GM18508 (cell line): ENCODE measurements around the gene NEIL1.
"Not testable (repeated sequence)": the region's sequence is repeated elsewhere in the genome, so short reads cannot be mapped to it uniquely, and the experiment has no call there.

Experiments used
- ATAC-seq: cut with Tn5 transposase; IDR thresholded peaks from one replicate; pipeline ENCODE4 v1.9.1; 2021; ENCODE audit warnings: moderate number of reproducible peaks; ENCODE audit not compliant: insufficient read depth, unreplicated experiment

NEIL1 gene, protein sequence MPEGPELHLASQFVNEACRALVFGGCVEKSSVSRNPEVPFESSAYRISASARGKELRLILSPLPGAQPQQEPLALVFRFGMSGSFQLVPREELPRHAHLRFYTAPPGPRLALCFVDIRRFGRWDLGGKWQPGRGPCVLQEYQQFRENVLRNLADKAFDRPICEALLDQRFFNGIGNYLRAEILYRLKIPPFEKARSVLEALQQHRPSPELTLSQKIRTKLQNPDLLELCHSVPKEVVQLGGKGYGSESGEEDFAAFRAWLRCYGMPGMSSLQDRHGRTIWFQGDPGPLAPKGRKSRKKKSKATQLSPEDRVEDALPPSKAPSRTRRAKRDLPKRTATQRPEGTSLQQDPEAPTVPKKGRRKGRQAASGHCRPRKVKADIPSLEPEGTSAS

GRCh38 chr15:75346796-75347221 is at the start of gene NEIL1:
NEIL1 (plus strand) TSS chr15:75347039; CDS start chr15:75348906, 1,867 bp downstream.
- no peak for ATAC-seq

DNA sequence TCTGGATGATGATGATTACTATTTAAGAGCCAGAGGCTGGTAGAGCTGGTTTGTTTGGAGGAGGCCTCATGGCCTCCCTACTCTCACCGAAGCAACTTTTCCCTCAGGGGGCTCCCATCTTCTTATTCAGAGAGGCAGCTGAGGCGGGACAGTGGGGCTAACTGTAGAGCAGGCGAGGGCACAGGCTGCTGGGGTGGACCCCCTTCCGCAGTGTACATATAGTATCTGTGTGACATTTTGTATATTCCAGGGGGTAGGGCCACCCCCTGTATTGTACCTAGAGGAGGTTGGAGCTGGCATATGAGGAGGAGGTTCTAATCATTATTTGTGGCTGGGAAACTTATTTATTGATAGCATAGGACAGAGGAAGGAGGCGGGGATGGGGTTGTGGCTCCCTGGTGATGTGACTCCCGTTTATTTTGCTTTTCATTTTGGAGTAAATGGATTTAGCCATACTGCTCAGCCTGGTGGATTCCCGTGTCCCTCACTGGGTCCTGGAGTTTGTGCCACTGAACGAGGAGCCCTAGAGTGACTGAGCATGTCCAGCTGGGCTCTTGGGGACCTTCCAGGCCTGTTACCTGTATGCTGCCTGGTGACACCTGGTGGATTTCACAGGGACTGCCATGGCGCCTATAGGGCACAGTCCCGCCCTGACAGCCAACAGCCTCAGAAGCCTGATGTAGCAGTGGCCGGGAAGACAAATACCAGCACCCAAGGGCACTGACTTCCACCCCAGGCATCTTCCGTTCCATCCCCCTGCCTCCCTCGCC is 48.1 kb upstream of the NEIL1 start:
- not testable (repeated sequence) for ATAC-seq

DNA sequence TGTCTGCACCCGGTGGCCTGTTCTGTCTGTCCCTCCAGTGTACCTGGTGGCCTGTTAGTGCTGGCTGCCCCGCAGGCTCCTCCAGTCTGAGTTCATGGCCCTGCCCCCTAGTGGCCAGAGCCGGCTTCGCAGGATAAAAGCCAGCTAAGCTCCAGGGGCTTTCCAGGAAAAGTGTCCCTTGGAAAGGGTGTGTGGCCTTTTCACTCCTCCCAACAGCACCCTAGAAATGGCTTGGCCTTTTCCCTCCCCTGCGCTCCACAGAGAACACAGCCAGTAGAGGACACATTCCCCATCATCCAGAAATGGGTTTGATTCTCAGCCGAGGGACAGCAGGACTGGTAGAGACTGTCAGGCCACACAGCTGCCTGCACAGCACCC is 47.5 kb upstream of the NEIL1 start:
- not testable (repeated sequence) for ATAC-seq

DNA sequence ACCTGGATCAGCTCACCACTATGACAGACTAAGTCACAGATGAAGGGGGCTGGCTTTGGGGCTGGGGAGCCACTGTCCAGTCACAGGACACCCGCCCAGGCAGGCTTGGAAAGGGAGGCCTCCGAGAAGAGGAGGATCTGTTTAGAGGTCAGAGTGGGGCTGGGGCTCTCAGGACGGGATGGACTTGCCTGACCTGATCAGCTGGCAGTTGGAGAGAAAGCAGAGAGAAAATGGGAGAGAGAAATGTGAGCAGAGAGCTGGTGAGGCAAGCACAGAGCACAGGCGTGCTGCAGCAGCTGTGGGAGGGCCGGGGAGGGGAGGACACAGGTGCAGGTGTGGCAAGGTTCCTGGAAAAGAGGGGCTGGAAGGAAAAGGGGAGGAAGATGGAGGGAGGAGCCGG is 46.8 kb upstream of the NEIL1 start:
- ATAC-seq, result not testable (repeated sequence)

DNA sequence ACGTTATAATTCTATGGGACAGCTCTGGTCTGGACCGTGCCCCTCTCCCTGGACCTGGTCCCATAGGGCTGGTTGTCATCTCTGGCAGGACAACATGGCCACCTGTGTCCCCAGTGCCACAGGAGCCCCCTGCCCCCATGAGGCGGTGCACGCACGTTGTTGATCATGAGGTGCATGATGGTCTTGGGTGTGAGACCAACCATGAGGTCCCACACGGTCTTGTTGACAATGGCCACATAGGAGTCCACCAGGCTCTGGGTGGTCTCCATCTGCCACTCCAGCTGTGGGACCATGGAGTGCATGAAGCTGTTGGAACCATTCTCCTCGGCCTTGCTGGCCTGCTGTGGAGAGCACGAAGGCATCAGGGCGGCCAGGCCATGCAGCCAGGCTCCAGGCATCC is 44.5 kb upstream of the NEIL1 start:
- ATAC-seq, result no peak

GRCh38 chr15:75302753-75303152 is 44.1 kb upstream of the NEIL1 start:
- not testable (repeated sequence) for ATAC-seq

GRCh38 chr15:75306188-75306587 is 40.7 kb upstream of the NEIL1 start:
- ATAC-seq, result no peak

- no peak for ATAC-seq
These were observed 39.0 kb upstream of the NEIL1 start for GRCh38 chr15:75307778-75308390.

DNA sequence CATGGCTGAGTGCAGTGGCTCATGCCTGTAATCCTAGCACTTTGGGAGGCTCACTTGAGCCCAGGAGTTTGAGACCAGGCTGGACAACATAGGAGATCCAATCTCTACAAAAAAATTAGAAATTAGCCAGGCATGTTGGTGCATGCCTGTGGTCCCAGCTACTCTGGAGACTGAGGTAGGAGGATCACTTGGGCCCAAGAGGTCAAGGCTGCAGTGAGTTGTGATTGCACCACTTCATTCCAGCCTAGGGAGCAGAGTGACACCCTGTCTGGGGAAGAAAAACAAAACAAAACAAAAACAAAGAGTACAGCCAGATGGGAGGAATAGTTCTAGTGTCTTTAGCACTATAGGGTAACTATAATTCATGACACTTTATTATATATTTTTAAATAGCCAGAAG is 37.1 kb upstream of the NEIL1 start:
- ATAC-seq, result no peak

DNA sequence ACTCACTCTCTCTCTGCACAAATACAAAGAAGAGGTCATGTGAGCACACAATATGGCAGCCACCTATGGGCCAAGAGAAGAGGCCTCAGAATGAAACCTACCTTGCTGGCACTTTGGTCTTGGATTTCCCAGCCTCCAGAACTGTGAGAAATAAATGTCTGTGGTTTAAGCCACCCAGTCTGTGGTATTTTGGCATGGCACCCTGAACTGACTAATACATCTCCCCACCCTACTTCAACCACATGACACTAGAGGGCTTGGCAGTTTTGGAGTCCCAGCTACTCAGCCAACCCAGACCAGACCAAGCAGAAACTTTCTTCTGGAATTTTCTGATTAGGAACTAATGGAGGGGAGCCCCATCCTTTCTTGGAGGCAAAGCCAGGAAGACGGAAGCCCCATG is 34.3 kb upstream of the NEIL1 start:
- ATAC-seq, result not testable (repeated sequence)

GRCh38 chr15:75313116-75313845 is 33.6 kb upstream of the NEIL1 start:
- ATAC-seq, result no peak

GRCh38 chr15:75314552-75315290 is 32.1 kb upstream of the NEIL1 start:
- no peak for ATAC-seq

- not testable (repeated sequence) for ATAC-seq
These were observed 27.5 kb upstream of the NEIL1 start for GRCh38 chr15:75319231-75319897.

- no peak for ATAC-seq
These were observed 25.1 kb upstream of the NEIL1 start for GRCh38 chr15:75321711-75322110.

GRCh38 chr15:75325922-75326321 is 20.9 kb upstream of the NEIL1 start:
- ATAC-seq, result no peak

DNA sequence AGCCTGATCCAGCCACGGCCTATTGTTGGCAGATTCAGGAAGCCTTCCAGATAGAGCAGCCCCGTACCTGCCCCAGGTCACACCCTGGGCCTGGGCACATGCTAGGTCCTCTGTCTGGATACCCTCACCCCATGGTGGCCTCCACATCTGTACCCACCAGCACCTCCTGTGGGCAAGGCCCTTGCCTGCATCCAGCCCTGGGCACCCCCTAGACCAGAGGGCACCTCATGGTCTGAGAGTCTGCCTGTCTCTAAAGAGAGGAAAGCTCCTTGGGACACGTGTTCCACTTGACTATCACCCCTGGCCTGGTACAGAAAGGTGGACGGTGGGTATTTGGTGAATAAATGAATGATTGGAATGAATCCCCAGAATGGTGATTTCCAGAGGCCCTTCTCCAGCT is 19.8 kb upstream of the NEIL1 start:
- no peak for ATAC-seq

GRCh38 chr15:75327491-75327890 is 19.3 kb upstream of the NEIL1 start:
- ATAC-seq, result no peak

GRCh38 chr15:75328493-75329314 is 18.1 kb upstream of the NEIL1 start:
- no peak for ATAC-seq
